Measurements from ENCODE around the gene ERCC5. TPM values are rescaled to one million over a fixed set of nuclear protein-coding genes. Genes with fewer than 3 reads are reported as not detected.

Gene ERCC5
- total RNA-seq, 1 donor from 2014 or later, result 39.4 TPM

DNA sequence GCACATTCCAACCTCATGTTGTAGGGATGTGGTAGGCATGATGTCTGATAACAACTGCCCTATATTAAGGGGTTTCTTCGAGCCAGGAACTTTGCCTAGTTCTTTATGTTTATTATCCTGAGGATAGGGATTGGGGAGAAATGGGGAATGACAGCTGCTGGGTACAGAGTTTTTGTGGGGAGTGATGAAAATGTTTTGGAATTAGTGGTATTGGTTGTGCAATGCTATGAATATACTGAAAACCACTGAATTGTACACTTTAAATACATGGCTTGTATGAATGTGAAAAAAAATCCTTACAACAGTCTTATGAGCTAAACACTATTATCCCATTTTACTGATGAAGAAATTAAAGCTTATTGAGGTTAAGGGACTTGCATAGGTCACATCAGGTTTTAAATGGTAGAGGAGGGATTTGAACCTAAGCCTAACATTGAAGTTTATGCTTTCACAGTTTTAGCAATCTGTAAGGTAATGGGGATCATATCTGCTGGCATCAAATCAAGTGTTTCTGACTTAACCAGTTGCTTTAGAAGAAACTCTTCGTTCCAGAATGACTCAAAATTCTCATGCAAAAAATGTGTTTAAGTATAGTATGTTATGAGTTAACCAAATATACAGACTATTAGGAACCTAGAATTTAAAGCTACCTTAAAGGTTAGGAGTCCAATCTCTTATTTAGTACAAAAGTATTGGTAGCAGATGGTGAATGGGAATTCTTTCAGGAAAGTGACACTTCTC lies 61.4 kb downstream of the ERCC5 start:
- H3K4me1 Mint-ChIP-seq, result no peaks in the 10 kb centered on the region
- no peak for DNase-seq
- no peak overlapping the region for H3K27ac Mint-ChIP-seq
- H3K36me3 Mint-ChIP-seq (ENCODE audit: low read depth), result no peaks in the 10 kb centered on the region
- no peaks in the 10 kb centered on the region for H3K9me3 Mint-ChIP-seq
- no peak overlapping the region for H3K4me3 Mint-ChIP-seq
- intact Hi-C loops (cut with micrococcal nuclease), result no loop called here
- peaks cover 19% of the 10 kb centered on the region for H3K27me3 Mint-ChIP-seq

DNA sequence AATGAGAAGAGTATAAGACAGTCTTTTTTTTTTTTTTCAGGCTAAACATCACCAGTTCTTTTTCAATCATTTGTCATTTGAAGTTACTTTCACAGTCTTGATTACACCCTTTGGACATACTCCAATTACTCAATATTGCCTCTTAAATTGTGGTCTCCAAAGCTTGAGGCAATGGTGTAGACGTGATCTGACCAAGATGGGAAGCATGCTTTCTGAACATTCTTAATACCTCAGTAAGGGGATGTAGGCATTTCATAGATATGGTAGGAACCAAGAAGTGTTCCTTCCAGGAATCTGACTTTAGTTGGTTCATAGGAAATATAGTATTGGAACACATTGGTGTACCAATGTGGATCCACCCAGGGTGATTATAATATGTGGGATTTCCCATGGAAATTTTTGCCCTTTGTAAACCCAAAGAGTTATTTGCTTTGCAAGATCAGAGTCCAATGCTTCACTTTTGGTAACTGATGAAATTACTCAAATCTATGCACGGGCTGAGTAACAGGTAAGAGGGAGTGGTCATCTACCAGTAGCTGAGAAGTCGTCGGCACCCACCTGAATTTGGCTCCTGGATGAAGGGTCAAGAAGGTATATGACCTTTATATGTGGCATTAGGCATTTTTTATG lies 62.2 kb downstream of the ERCC5 start:
- intact Hi-C loops (cut with micrococcal nuclease), result no loop called here
- Mint-ChIP-seq H3K4me3 (no peak overlapping the region), H3K9me3 (no peaks in the 10 kb centered on the region), H3K36me3 (ENCODE audit: low read depth) (no peaks in the 10 kb centered on the region), H3K4me1 (no peaks in the 10 kb centered on the region), H3K27ac (no peak overlapping the region), H3K27me3 (peaks cover 21% of the 10 kb centered on the region)
- no peak for DNase-seq

GRCh38 chr13:102909971-102910370 lies 64.1 kb downstream of the ERCC5 start:
- DNase-seq, result no peak
- no peak overlapping the region for H3K4me3 Mint-ChIP-seq
- H3K9me3 Mint-ChIP-seq, result no peaks in the 10 kb centered on the region
- no peaks in the 10 kb centered on the region for H3K36me3 Mint-ChIP-seq (ENCODE audit: low read depth)
- H3K4me1 Mint-ChIP-seq, result no peaks in the 10 kb centered on the region
- peaks cover 28% of the 10 kb centered on the region for H3K27me3 Mint-ChIP-seq
- intact Hi-C loops (cut with micrococcal nuclease), result no loop called here
- no peak overlapping the region for H3K27ac Mint-ChIP-seq

GRCh38 chr13:102911336-102911735 lies 65.5 kb downstream of the ERCC5 start:
- H3K36me3 Mint-ChIP-seq (ENCODE audit: low read depth), result no peaks in the 10 kb centered on the region

DNA sequence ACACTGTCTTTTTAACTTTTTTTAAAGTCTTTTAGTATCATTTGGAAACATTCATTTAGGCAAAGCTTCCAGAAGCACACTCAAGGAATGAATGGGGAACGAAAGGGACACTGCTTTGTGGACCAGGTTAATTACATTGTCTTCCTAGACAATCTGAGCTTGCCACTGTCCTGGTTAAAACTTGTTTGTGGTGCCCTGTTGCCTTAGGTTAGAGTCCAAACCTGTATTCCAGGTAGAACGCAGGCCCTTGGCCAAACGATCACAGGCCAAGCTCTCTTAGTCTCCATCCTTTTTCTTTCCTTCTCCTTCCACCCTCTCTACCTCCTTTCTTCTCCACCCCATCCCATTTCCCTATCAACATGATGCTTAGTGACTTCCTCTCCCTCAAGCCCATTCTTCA lies 66.8 kb downstream of the ERCC5 start:
- Mint-ChIP-seq H3K27me3 (peaks cover 20% of the 10 kb centered on the region), H3K36me3 (ENCODE audit: low read depth) (no peaks in the 10 kb centered on the region), H3K27ac (no peak overlapping the region), H3K4me3 (no peak overlapping the region), H3K9me3 (no peaks in the 10 kb centered on the region), H3K4me1 (no peaks in the 10 kb centered on the region)
- intact Hi-C loops (cut with micrococcal nuclease), result no loop called here
- no peak for DNase-seq

More at GRCh38 chr13:102911336-102911735, 65.5 kb downstream of the ERCC5 start:
- H3K9me3 Mint-ChIP-seq, result no peaks in the 10 kb centered on the region
- no peak overlapping the region for H3K4me3 Mint-ChIP-seq
- H3K27me3 Mint-ChIP-seq, result peaks cover 23% of the 10 kb centered on the region
- intact Hi-C loops (cut with micrococcal nuclease), result no loop called here
- no peak for DNase-seq
- H3K4me1 Mint-ChIP-seq, result no peaks in the 10 kb centered on the region
- H3K27ac Mint-ChIP-seq, result no peak overlapping the region

DNA sequence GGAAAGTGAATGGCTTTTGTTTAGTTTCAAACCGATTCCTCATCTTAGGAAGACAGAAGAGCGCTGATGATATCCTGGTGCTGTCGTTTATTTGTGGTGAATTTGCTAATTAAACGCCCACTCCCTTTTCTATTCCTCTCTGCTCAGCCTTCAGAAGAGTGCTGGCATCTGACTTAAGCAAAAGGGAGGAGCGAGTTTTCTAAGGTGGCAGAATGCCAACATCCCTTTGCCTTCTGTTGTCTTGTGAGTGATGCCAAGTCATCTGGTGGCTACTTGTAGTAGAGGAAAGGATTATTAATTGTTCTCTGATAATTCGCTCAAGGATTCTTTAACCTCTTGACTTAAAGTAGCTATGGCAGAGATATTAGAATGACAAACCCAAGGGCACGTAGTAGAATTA lies 68.1 kb downstream of the ERCC5 start:
- H3K27me3 Mint-ChIP-seq, result peaks cover 18% of the 10 kb centered on the region
- DNase-seq, result no peak
- H3K4me1 Mint-ChIP-seq, result no peaks in the 10 kb centered on the region
- intact Hi-C loops (cut with micrococcal nuclease), result no loop called here
- H3K36me3 Mint-ChIP-seq (ENCODE audit: low read depth), result no peaks in the 10 kb centered on the region
- no peaks in the 10 kb centered on the region for H3K9me3 Mint-ChIP-seq
- H3K4me3 Mint-ChIP-seq, result no peak overlapping the region
- no peak overlapping the region for H3K27ac Mint-ChIP-seq

GRCh38 chr13:102914339-102914930 lies 68.6 kb downstream of the ERCC5 start:
- intact Hi-C loops (cut with micrococcal nuclease), result no loop called here
- no peak for DNase-seq
- Mint-ChIP-seq H3K27ac (no peak overlapping the region), H3K4me1 (no peaks in the 10 kb centered on the region), H3K9me3 (no peaks in the 10 kb centered on the region), H3K4me3 (no peak overlapping the region), H3K27me3 (peaks cover 20% of the 10 kb centered on the region), H3K36me3 (ENCODE audit: low read depth) (no peaks in the 10 kb centered on the region)

GRCh38 chr13:102915393-102915930 lies 69.6 kb downstream of the ERCC5 start:
- no peak overlapping the region for H3K4me3 Mint-ChIP-seq
- no peaks in the 10 kb centered on the region for H3K9me3 Mint-ChIP-seq
- no peaks in the 10 kb centered on the region for H3K4me1 Mint-ChIP-seq
- intact Hi-C loops (cut with micrococcal nuclease), result loop anchor here (5.0 kb wide), 1 partner anchor 43 kb away; no protein-coding TSS in a partner anchor
- H3K36me3 Mint-ChIP-seq (ENCODE audit: low read depth), result no peaks in the 10 kb centered on the region
- peaks cover 18% of the 10 kb centered on the region for H3K27me3 Mint-ChIP-seq
- H3K27ac Mint-ChIP-seq, result no peak overlapping the region
- no peak for DNase-seq

GRCh38 chr13:102917019-102917418 lies 71.2 kb downstream of the ERCC5 start:
- H3K4me1 Mint-ChIP-seq, result no peaks in the 10 kb centered on the region
- intact Hi-C loops (cut with micrococcal nuclease), result loop anchor here (5.0 kb wide), 1 partner anchor 45 kb away; no protein-coding TSS in a partner anchor
- no peaks in the 10 kb centered on the region for H3K36me3 Mint-ChIP-seq (ENCODE audit: low read depth)
- H3K9me3 Mint-ChIP-seq, result no peaks in the 10 kb centered on the region
- H3K4me3 Mint-ChIP-seq, result no peak overlapping the region
- H3K27me3 Mint-ChIP-seq, result peaks cover 20% of the 10 kb centered on the region
- DNase-seq, result no peak
- no peak overlapping the region for H3K27ac Mint-ChIP-seq

DNA sequence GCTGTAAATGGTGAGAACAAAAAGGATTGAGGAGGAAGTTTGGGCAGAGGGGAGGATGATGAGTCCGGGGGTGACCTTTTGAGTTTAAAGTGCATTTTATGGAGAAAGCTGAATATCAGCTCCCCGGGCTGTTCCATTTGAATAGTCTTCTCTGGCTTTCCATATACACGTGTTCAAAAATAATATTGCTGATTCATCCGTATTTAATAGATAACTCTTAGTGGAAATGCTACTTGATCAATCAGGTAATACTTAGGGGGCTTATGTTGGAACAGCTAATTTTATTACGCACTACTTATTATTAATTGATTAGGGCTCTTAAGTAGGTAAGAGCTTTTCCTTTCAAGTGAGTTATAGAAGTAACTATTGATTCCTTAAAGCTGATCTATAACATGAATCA lies 76.4 kb downstream of the ERCC5 start:
- Mint-ChIP-seq H3K27me3 (peaks cover 9% of the 10 kb centered on the region), H3K9me3 (peaks cover 8% of the 10 kb centered on the region), H3K4me3 (no peak overlapping the region), H3K4me1 (peaks cover 2% of the 10 kb centered on the region), H3K27ac (no peak overlapping the region), H3K36me3 (ENCODE audit: low read depth) (no peaks in the 10 kb centered on the region)
- intact Hi-C loops (cut with micrococcal nuclease), result no loop called here
- no peak for DNase-seq

Other genes starting within 250 kb of the ERCC5 start
- 77.3 and 80.0 TPM in 2 replicates for gene TPP2, start 249.0 kb upstream of the ERCC5 start, total RNA-seq
- not detected in 2 replicates for gene METTL21C, start 151.0 kb upstream of the ERCC5 start, total RNA-seq
- gene TEX30, start 72.2 kb upstream of the ERCC5 start, total RNA-seq, result 55.4 and 65.6 TPM in 2 replicates
- gene POGLUT2, start 47.1 kb upstream of the ERCC5 start, total RNA-seq, result 13.2 and 15.6 TPM in 2 replicates
- 26.5 and 34.9 TPM in 2 replicates for gene BIVM, start 46.9 kb upstream of the ERCC5 start, total RNA-seq
- gene SLC10A2, start 220.4 kb downstream of the ERCC5 start, total RNA-seq, result not detected in 2 replicates